Ureter (tissue), 1 donor: Measurements from ENCODE around the gene S1PR1. TPM values are rescaled to one million over a fixed set of nuclear protein-coding genes. Genes with fewer than 3 reads are reported as not detected.
"Not testable (repeated sequence)": the region's sequence is repeated elsewhere in the genome, so short reads cannot be mapped to it uniquely, and the experiment has no call there.

Experiments
- DNase-seq: peaks from one replicate; pipeline ENCODE4 v3.0.0-alpha.2; 2020; ENCODE audit warnings: low spot score
- total RNA-seq: library from RNA; stranded (reverse); gene quantifications from one replicate; pipeline ENCODE4 v1.2.4, GENCODE V29; 2023
- donor health status: DM: yes; HTN: yes; CAD: no.

S1PR1 gene
- total RNA-seq, 1 donor from 2014 or later, result 38.7 TPM

GRCh38 chr1:101219924-101220870, 16.6 kb upstream of the S1PR1 start:
- no peak for DNase-seq

GRCh38 chr1:101220906-101221305, 15.9 kb upstream of the S1PR1 start:
- no peak for DNase-seq

GRCh38 chr1:101221945-101222429, 14.8 kb upstream of the S1PR1 start:
- no peak for DNase-seq

GRCh38 chr1:101227837-101228236, 9.0 kb upstream of the S1PR1 start:
- DNase-seq, result no peak

- DNase-seq, result no peak
Measured at GRCh38 chr1:101228424-101229134, 8.2 kb upstream of the S1PR1 start.

- not testable (repeated sequence) for DNase-seq
Measured at GRCh38 chr1:101232182-101232581, 4.6 kb upstream of the S1PR1 start.

- DNase-seq, result no peak
Measured at GRCh38 chr1:101233495-101233894, 3.3 kb upstream of the S1PR1 start.

- no peak for DNase-seq
Measured at GRCh38 chr1:101235216-101235695, 1.6 kb upstream of the S1PR1 start.

GRCh38 chr1:101235696-101236515, 913 bp upstream of the S1PR1 start:
- DNase-seq, result peak; percentile 48

- no peak for DNase-seq
Measured at GRCh38 chr1:101237229-101237837, 514 bp downstream of the S1PR1 start.

- DNase-seq, result no peak
Measured at GRCh38 chr1:101238031-101238628, 1.3 kb downstream of the S1PR1 start.

GRCh38 chr1:101238681-101239094, 1.9 kb downstream of the S1PR1 start:
- DNase-seq, result peak; percentile 84

GRCh38 chr1:101239095-101240040, 2.5 kb downstream of the S1PR1 start:
- DNase-seq, result no peak

- DNase-seq, result no peak
Measured at GRCh38 chr1:101240041-101240430, 3.2 kb downstream of the S1PR1 start.

- no peak for DNase-seq
Measured at GRCh38 chr1:101241485-101242225, 4.8 kb downstream of the S1PR1 start.

- DNase-seq, result no peak
Measured at GRCh38 chr1:101242324-101243050, 5.7 kb downstream of the S1PR1 start.

GRCh38 chr1:101243751-101244150, 6.9 kb downstream of the S1PR1 start:
- DNase-seq, result no peak

- DNase-seq, result no peak
Measured at GRCh38 chr1:101244842-101245241, 8.0 kb downstream of the S1PR1 start.
